ENCODE results near the gene ENTREP1.

The ENTREP1 gene

DNA sequence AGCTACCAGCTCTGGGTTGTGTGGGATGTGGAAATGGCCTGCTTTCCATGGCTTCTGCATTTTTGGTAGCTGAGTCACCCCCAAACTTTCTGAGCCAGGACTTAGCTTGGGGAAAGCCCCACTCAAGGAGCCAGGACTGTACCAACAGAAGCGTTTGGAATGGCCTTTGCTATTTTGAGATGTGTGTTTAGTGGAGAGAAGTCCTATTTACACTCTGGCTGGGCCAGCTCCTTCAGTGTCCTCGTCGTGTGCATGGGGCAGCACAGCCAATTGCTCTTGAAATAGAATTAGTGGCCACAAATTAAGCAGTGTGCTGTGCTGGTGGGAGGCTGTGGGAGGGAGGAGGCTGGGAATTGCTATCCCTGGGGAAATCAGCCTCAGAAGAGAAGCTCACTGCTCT lies 51.6 kb downstream of the ENTREP1 start:
- peaks cover 0 to 6% (median 0%) of the 10 kb centered on the region in 3 donors for H3K36me3 ChIP-seq
- peak; percentile 62 to 82 for DNase-seq
- no peaks in the 10 kb centered on the region for H3K27me3 ChIP-seq
- no peak overlapping the region for H3K4me3 ChIP-seq
- no peak for TF ChIP-seq CTCF (IDR thresholded peaks at IDR 0.05)
- peaks cover 0 to 32% (median 21%) of the 10 kb centered on the region in 4 donors for H3K4me1 ChIP-seq
- peak overlapping the region; percentile 25 to 34 for H3K27ac ChIP-seq
- intact Hi-C loops (cut with DNase I; ENCODE audit: low total_unique reads): no loop called here
- H3K9me3 ChIP-seq: no peaks in the 10 kb centered on the region

DNA sequence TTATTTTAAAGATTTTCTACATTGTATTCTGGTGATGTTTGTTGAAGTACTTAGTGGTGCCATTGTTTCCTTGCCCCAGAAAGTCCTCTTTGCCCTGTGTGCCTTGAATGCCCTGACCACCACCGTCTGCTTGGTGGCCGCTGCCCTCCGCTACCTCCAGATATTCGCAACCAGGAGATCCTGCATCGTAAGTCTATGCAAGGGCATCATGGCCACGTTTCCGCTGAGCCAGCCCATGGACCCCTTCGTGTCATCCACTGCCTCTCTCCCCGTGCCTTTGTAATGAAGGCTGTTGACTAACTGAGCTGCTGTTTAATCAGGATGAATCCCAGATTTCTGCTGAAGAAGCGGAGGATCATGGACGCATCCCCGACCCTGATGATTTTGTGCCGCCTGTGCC lies 52.3 kb downstream of the ENTREP1 start:
- H3K27ac ChIP-seq: peak overlapping the region in 1 of 2 donors; percentile 6
- no peaks in the 10 kb centered on the region for H3K9me3 ChIP-seq
- no peak for TF ChIP-seq CTCF (IDR thresholded peaks at IDR 0.05)
- peaks cover 0 to 6% (median 0%) of the 10 kb centered on the region in 3 donors for H3K36me3 ChIP-seq
- H3K27me3 ChIP-seq: no peaks in the 10 kb centered on the region
- intact Hi-C loops (cut with DNase I; ENCODE audit: low total_unique reads): no loop called here
- H3K4me1 ChIP-seq: peaks cover 0 to 32% (median 21%) of the 10 kb centered on the region in 4 donors
- H3K4me3 ChIP-seq: no peak overlapping the region
- no peak for DNase-seq

- Histone ChIP-seq H3K27ac (no peak overlapping the region), H3K36me3 (peaks cover 0 to 6% (median 0%) of the 10 kb centered on the region in 3 donors), H3K9me3 (no peaks in the 10 kb centered on the region), H3K4me1 (peaks cover 0 to 32% (median 21%) of the 10 kb centered on the region in 4 donors), H3K27me3 (no peaks in the 10 kb centered on the region), H3K4me3 (no peak overlapping the region)
- no peak for DNase-seq
- intact Hi-C loops (cut with DNase I; ENCODE audit: low total_unique reads): no loop called here
- TF ChIP-seq CTCF (IDR thresholded peaks at IDR 0.05): no peak
These were observed 53.0 kb downstream of the ENTREP1 start for GRCh38 chr9:69377981-69378380.

DNA sequence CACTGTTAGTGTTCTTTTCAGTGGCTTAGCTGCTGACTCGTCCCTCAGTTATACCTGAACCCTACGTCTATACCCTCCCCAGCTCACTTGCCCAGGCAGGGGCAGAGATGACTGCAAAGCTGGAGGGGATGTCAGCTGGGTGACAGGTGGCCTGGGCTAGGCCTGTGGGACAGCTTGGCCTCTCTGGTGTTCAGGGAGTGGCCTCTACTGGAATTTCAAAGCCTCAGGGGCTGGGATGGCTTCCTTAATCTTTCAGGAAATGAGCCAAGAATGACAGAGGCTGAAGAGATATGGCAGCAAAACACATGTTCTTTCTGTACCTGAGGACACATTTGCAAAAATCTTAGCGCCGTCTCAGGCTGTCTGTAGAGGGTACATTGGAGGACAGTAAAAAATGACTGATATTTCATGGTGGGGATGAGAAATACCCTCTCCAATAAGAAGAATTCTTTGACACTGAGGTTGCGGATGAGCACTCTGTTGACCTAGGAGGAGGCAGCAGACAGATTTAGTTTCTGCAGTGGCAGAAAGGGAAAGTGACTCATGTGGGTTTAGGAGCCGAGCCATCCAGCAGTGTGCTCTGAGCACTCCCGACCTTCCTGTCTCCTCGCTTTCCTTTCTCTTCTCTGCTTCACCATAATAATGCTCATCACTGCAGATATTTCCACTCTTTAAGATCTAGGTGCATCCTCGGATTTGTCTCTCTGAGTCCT lies 54.4 kb downstream of the ENTREP1 start:
- H3K36me3 ChIP-seq: peaks cover 0 to 20% (median 0%) of the 10 kb centered on the region in 3 donors
- TF ChIP-seq CTCF (IDR thresholded peaks at IDR 0.05): no peak
- peaks cover 0 to 32% (median 21%) of the 10 kb centered on the region in 4 donors for H3K4me1 ChIP-seq
- no peaks in the 10 kb centered on the region for H3K9me3 ChIP-seq
- DNase-seq: no peak
- intact Hi-C loops (cut with DNase I; ENCODE audit: low total_unique reads): no loop called here
- H3K4me3 ChIP-seq: no peak overlapping the region
- H3K27me3 ChIP-seq: no peaks in the 10 kb centered on the region
- peak overlapping the region in 1 of 2 donors; percentile 14 for H3K27ac ChIP-seq

- H3K4me3 ChIP-seq: no peak overlapping the region
- peaks cover 0 to 32% (median 21%) of the 10 kb centered on the region in 4 donors for H3K4me1 ChIP-seq
- TF ChIP-seq CTCF (IDR thresholded peaks at IDR 0.05): no peak
- H3K36me3 ChIP-seq: peaks cover 0 to 20% (median 0%) of the 10 kb centered on the region in 3 donors
- DNase-seq: no peak
- H3K9me3 ChIP-seq: no peaks in the 10 kb centered on the region
- intact Hi-C loops (cut with DNase I; ENCODE audit: low total_unique reads): no loop called here
- H3K27ac ChIP-seq: no peak overlapping the region
- no peaks in the 10 kb centered on the region for H3K27me3 ChIP-seq
These were observed 55.3 kb downstream of the ENTREP1 start for GRCh38 chr9:69380301-69380700.
